CD4-positive, alpha-beta memory T cell (primary cell): Measurements from ENCODE around the gene TXLNG. TPM values are rescaled to one million over a fixed set of nuclear protein-coding genes. Genes with fewer than 3 reads are reported as not detected.

ENCODE experiments used
- CTCF ChIA-PET: fragments of 350-600 bp; sonication (Branson Sonifier 250); formaldehyde crosslinking; loops from one replicate; lab custom pipeline; 2021; ENCODE audit warnings: inconsistent platforms; ENCODE audit not compliant: partially characterized antibody; lab: Charles Lee
- POLR2A ChIA-PET: fragments of 350-600 bp; sonication (Branson Sonifier 250); formaldehyde crosslinking; loops from one replicate; lab custom pipeline; 2021; ENCODE audit not compliant: partially characterized antibody; lab: Charles Lee
- DNase-seq, 5 donors: peaks; one replicate each; pipeline versions ENCODE4 v3.0.0 to v3.0.0-alpha.2; 2020 to 2022; ENCODE audit warnings: mixed read lengths in 1 of 5
- H3K27ac ChIP-seq: one replicate; pipeline ENCODE4 v1.7.0; 2013; ENCODE audit warnings: low read depth, low read length
- H3K27me3 ChIP-seq: 2 replicates; pipeline ENCODE4 v1.7.0; 2013; ENCODE audit warnings: mild to moderate bottlenecking, low read length, moderate library complexity; ENCODE audit not compliant: insufficient read depth
- H3K36me3 ChIP-seq: 2 replicates; pipeline ENCODE4 v1.7.0; 2013; ENCODE audit warnings: mild to moderate bottlenecking, low read length, moderate library complexity; ENCODE audit not compliant: insufficient read depth
- H3K4me1 ChIP-seq: 2 replicates; pipeline ENCODE4 v1.7.0; 2013; ENCODE audit warnings: mild to moderate bottlenecking, low read length, moderate library complexity; ENCODE audit not compliant: insufficient read depth
- H3K4me3 ChIP-seq, 2 donors: one replicate each; pipeline ENCODE4 v1.7.0; 2013; ENCODE audit warnings: low read length in 2 of 2, mild to moderate bottlenecking in 1 of 2
- H3K9me3 ChIP-seq, 2 donors: one replicate each; pipeline ENCODE4 v1.7.0; 2013; ENCODE audit warnings: low read length in 2 of 2, control low read depth in 1 of 2; ENCODE audit not compliant: control insufficient read depth in 1 of 2
- H3K27ac Mint-ChIP-seq, 7 donors: one replicate each; pipeline ENCODE4 v1.8.0; 2020 to 2021; ENCODE audit warnings: mixed read lengths in 7 of 7, mild to moderate bottlenecking in 6 of 7, inconsistent platforms in 3 of 7, moderate library complexity in 3 of 7
- H3K27me3 Mint-ChIP-seq, 2 donors: one replicate each; pipeline ENCODE4 v1.8.0; 2020 to 2021; ENCODE audit warnings: mixed read lengths in 2 of 2
- H3K36me3 Mint-ChIP-seq, 2 donors: one replicate each; pipeline ENCODE4 v1.8.0; 2020 to 2021; ENCODE audit warnings: mixed read lengths in 2 of 2, inconsistent platforms in 1 of 2, mild to moderate bottlenecking in 1 of 2
- H3K4me1 Mint-ChIP-seq, 4 donors: one replicate each; pipeline ENCODE4 v1.8.0; 2020 to 2021; ENCODE audit warnings: mixed read lengths in 4 of 4, mild to moderate bottlenecking in 1 of 4
- H3K4me3 Mint-ChIP-seq, 8 donors: one replicate each; pipeline ENCODE4 v1.8.0; 2020 to 2021; ENCODE audit warnings: mixed read lengths in 8 of 8, mild to moderate bottlenecking in 7 of 8, moderate library complexity in 6 of 8, inconsistent platforms in 3 of 8
- H3K9me3 Mint-ChIP-seq, 8 donors: one replicate each; pipeline ENCODE4 v1.8.0; 2020 to 2021; ENCODE audit warnings: mixed read lengths in 8 of 8, mild to moderate bottlenecking in 5 of 8, inconsistent platforms in 3 of 8, moderate library complexity in 1 of 8
- intact Hi-C: fragments of 100-400 bp; cut with micrococcal nuclease; formaldehyde crosslinking; loops from one replicate; pipeline ENCODE4 v1.15.1; 2023
- polyA plus RNA-seq, 2 donors: library from polyadenylated mRNA; unstranded; fragments of 300-500 nt; fragmentation: Illumina TruSeq; gene quantifications; one replicate each; pipeline ENCODE4 v1.2.3, GENCODE V29; 2021
- total RNA-seq, 2 experiments: library from RNA; stranded (reverse); gene quantifications; one replicate each; pipeline ENCODE4 v1.2.3, GENCODE V29; 2021

The TXLNG gene
- total and polyA plus RNA-seq, 4 experiments from 2014 or later: 9.4 to 20.2 (median 18.8) TPM

GRCh38 chrX:16882169-16882568 is 95.9 kb downstream of the TXLNG start:
- Mint-ChIP-seq H3K9me3 (no peaks in the 10 kb centered on the region), H3K36me3 (no peaks in the 10 kb centered on the region), H3K4me1 (peaks cover 3 to 14% (median 9%) of the 10 kb centered on the region in 4 donors), H3K4me3 (peak overlapping the region in 7 of 8 donors; percentile 70 to 90 (median 80)), H3K27ac (peak overlapping the region in 2 of 7 donors; percentile 52 to 78), H3K27me3 (no peaks in the 10 kb centered on the region)
- no peak overlapping the region for H3K4me3 ChIP-seq
- no peaks in the 10 kb centered on the region for H3K36me3 ChIP-seq
- POLR2A ChIA-PET: interaction anchor here (0.9 to 3.1 kb wide), 4 partner anchors 7 to 64 kb away, joined by 4 to 44 read pairs (median 9); partner anchors contain the start of genes RBBP7 and REPS2
- H3K27me3 ChIP-seq: no peaks in the 10 kb centered on the region
- H3K27ac ChIP-seq: no peak overlapping the region
- H3K9me3 ChIP-seq: no peaks in the 10 kb centered on the region
- H3K4me1 ChIP-seq: peaks cover 11% of the 10 kb centered on the region
- peak in 1 of 5 donors; percentile 32 for DNase-seq
- CTCF ChIA-PET: interaction anchor here (0.9 to 7.1 kb wide), 11 partner anchors 9 to 172 kb away, joined by 3 to 56 read pairs (median 5); partner anchors contain the start of gene RBBP7
- intact Hi-C loops: no loop called here

- H3K9me3 Mint-ChIP-seq: no peaks in the 10 kb centered on the region
- Histone ChIP-seq H3K9me3 (no peaks in the 10 kb centered on the region), H3K27ac (peak overlapping the region; percentile 38), H3K4me3 (peak overlapping the region in 1 of 2 donors; percentile 64), H3K4me1 (peaks cover 11% of the 10 kb centered on the region), H3K36me3 (no peaks in the 10 kb centered on the region), H3K27me3 (no peaks in the 10 kb centered on the region)
- peaks cover 3 to 14% (median 9%) of the 10 kb centered on the region in 4 donors for H3K4me1 Mint-ChIP-seq
- CTCF ChIA-PET: interaction anchor here (0.9 to 7.1 kb wide), 13 partner anchors 9 to 171 kb away, joined by 3 to 56 read pairs (median 5); partner anchors contain the start of gene RBBP7
- DNase-seq: peak; percentile 55 to 70 (median 61)
- intact Hi-C loops: loop anchor here (1.0 kb wide), 1 partner anchor 57 kb away; no protein-coding TSS in a partner anchor
- POLR2A ChIA-PET: interaction anchor here (0.6 to 3.1 kb wide), 5 partner anchors 8 to 1134 kb away, joined by 4 to 44 read pairs (median 7); partner anchors contain the start of genes RBBP7 and REPS2
- H3K27ac Mint-ChIP-seq: peak overlapping the region; percentile 22 to 78 (median 53)
- peak overlapping the region; percentile 70 to 90 (median 80) for H3K4me3 Mint-ChIP-seq
- H3K36me3 Mint-ChIP-seq: no peaks in the 10 kb centered on the region
- H3K27me3 Mint-ChIP-seq: no peaks in the 10 kb centered on the region
Observed at GRCh38 chrX:16882702-16883486, 96.6 kb downstream of the TXLNG start.

- no peak for DNase-seq
- Histone ChIP-seq H3K27me3 (no peaks in the 10 kb centered on the region), H3K9me3 (no peaks in the 10 kb centered on the region), H3K27ac (no peak overlapping the region), H3K4me1 (peaks cover 11% of the 10 kb centered on the region), H3K36me3 (no peaks in the 10 kb centered on the region), H3K4me3 (no peak overlapping the region)
- ChIA-PET POLR2A (interaction anchor here (0.6 to 3.1 kb wide), 4 partner anchors 10 to 1134 kb away, joined by 4 to 44 read pairs (median 9); partner anchors contain the start of genes RBBP7 and REPS2), CTCF (interaction anchor here (0.9 to 7.1 kb wide), 12 partner anchors 9 to 170 kb away, joined by 3 to 56 read pairs (median 6); partner anchors contain the start of gene RBBP7)
- Mint-ChIP-seq H3K4me1 (peaks cover 3 to 16% (median 10%) of the 10 kb centered on the region in 4 donors), H3K9me3 (no peaks in the 10 kb centered on the region), H3K4me3 (peak overlapping the region in 2 of 8 donors; percentile 80 to 84), H3K36me3 (no peaks in the 10 kb centered on the region), H3K27me3 (no peaks in the 10 kb centered on the region), H3K27ac (peak overlapping the region in 1 of 7 donors; percentile 78)
- intact Hi-C loops: loop anchor here (1.0 kb wide), 1 partner anchor 57 kb away; no protein-coding TSS in a partner anchor
Observed at GRCh38 chrX:16883487-16883804, 97.2 kb downstream of the TXLNG start.

- H3K27me3 Mint-ChIP-seq: no peaks in the 10 kb centered on the region
- H3K9me3 Mint-ChIP-seq: no peaks in the 10 kb centered on the region
- H3K4me1 ChIP-seq: peaks cover 19% of the 10 kb centered on the region
- intact Hi-C loops: loop anchor here (5.0 kb wide), 1 partner anchor 62 kb away; the partner anchor contains the start of gene REPS2
- no peak for DNase-seq
- H3K9me3 ChIP-seq: no peaks in the 10 kb centered on the region
- H3K4me3 ChIP-seq: no peak overlapping the region
- ChIA-PET CTCF (interaction anchor here (0.9 to 7.1 kb wide), 3 partner anchors 10 to 161 kb away, joined by 3 to 54 read pairs (median 53); partner anchors contain the start of gene RBBP7), POLR2A (no interaction called here)
- H3K36me3 Mint-ChIP-seq: no peaks in the 10 kb centered on the region
- no peaks in the 10 kb centered on the region for H3K36me3 ChIP-seq
- no peaks in the 10 kb centered on the region for H3K27me3 ChIP-seq
- H3K27ac Mint-ChIP-seq: no peak overlapping the region
- H3K27ac ChIP-seq: no peak overlapping the region
- H3K4me1 Mint-ChIP-seq: peaks cover 9 to 26% (median 17%) of the 10 kb centered on the region in 4 donors
- no peak overlapping the region for H3K4me3 Mint-ChIP-seq
Observed at GRCh38 chrX:16885628-16886027, 99.4 kb downstream of the TXLNG start.

GRCh38 chrX:16892504-16893362 is 106.5 kb downstream of the TXLNG start:
- no peak overlapping the region for H3K27ac ChIP-seq
- H3K9me3 ChIP-seq: no peaks in the 10 kb centered on the region
- H3K27me3 ChIP-seq: no peaks in the 10 kb centered on the region
- Mint-ChIP-seq H3K27me3 (peaks cover 0 to 2% of the 10 kb centered on the region in 2 donors), H3K4me1 (peaks cover 13 to 16% (median 14%) of the 10 kb centered on the region in 4 donors), H3K4me3 (no peak overlapping the region), H3K9me3 (no peaks in the 10 kb centered on the region), H3K27ac (no peak overlapping the region), H3K36me3 (no peaks in the 10 kb centered on the region)
- intact Hi-C loops: loop anchor here (1.0 kb wide), 1 partner anchor 66 kb away; no protein-coding TSS in a partner anchor
- CTCF ChIA-PET: interaction anchor here (0.7 to 4.4 kb wide), 6 partner anchors 11 to 73 kb away, joined by 3 to 56 read pairs (median 3); no protein-coding TSS in a partner anchor
- H3K4me3 ChIP-seq: no peak overlapping the region
- DNase-seq: peak; percentile 49 to 64 (median 57)
- H3K4me1 ChIP-seq: peaks cover 12% of the 10 kb centered on the region
- POLR2A ChIA-PET: no interaction called here
- no peaks in the 10 kb centered on the region for H3K36me3 ChIP-seq
